K562 (cell line): ENCODE measurements around the gene TRIM33. TPM values are rescaled to one million over a fixed set of nuclear protein-coding genes. Genes with fewer than 3 reads are reported as not detected.
A peak's percentile ranks its signal among the peaks of the same experiment; 100 is the strongest.

Experiments
- ATAC-seq: fragments of 200-7000 bp; cut with Tn5 transposase; 3 replicates; pipeline ENCODE4 v1.9.1; 2020; ENCODE audit warnings: moderate library complexity
- BruUV-seq: library from RNA; stranded (reverse); fragments of 400-500 nt; replicated peaks from 2 replicates; lab custom pipeline; 2021; lab: Mats Ljungman, UMichigan
- CTCF ChIA-PET: fragments of 300-600 bp; formaldehyde crosslinking; extraction: SDS; loops from one replicate; lab custom pipeline; 2021; ENCODE audit warnings: low intra/inter-chr PET ratio; lab: Yijun Ruan, JAX
- POLR2A ChIA-PET: fragments of 300-600, 350-650 bp; sonication (Branson Sonifier 250); formaldehyde crosslinking; extraction: SDS; loops from one replicate; lab custom pipeline; 2021; ENCODE audit warnings: antibody characterized with exemption, inconsistent platforms; lab: Yijun Ruan, JAX
- DNase-seq, 4 experiments: peaks; one replicate each; pipeline versions ENCODE4 v3.0.0 to v3.0.0-alpha.2; 2011 to 2018; ENCODE audit warnings: low spot score in 3 of 4, mixed read lengths in 3 of 4; ENCODE audit errors: extremely low read depth in 1 of 4
- FAIRE-seq: peaks from 2 replicates; lab custom pipeline; 2011; peaks lifted over from hg19 to GRCh38; lab: Jason Lieb, UNC
- H2AFZ ChIP-seq: 2 replicates; pipeline ENCODE4 v1.6.0; 2011; ENCODE audit warnings: low read depth, low read length, control low read depth, inconsistent platforms
- H3K27ac ChIP-seq: fragments of 200-600 bp; 3 replicates; pipeline ENCODE4 v1.8.0; 2011; ENCODE audit warnings: low read depth, mild to moderate bottlenecking, control low read depth, inconsistent platforms, low read length, moderate library complexity, mixed read lengths; ENCODE audit errors: extremely low read depth
- H3K27me3 ChIP-seq, 2 experiments: fragments of 300-600 bp in 1 of 2; 2 replicates in 1 of 2; 3 replicates in 1 of 2; pipeline versions ENCODE4 v1.6.0 to v1.8.0; 2011; ENCODE audit warnings: inconsistent platforms in 2 of 2, low read length in 2 of 2, mild to moderate bottlenecking in 1 of 2, mixed read lengths in 1 of 2, moderate library complexity in 1 of 2; ENCODE audit not compliant: control insufficient read depth in 2 of 2, insufficient read depth in 2 of 2
- H3K36me3 ChIP-seq: fragments of 300-600 bp; 3 replicates; pipeline ENCODE4 v1.8.0; 2011; ENCODE audit warnings: mild to moderate bottlenecking, low read length, inconsistent platforms; ENCODE audit not compliant: control insufficient read depth, insufficient read depth
- H3K4me1 ChIP-seq, 2 experiments: fragments of 200-600 bp in 1 of 2; replicated peaks in 1 of 2; 2 replicates in 1 of 2; 3 replicates in 1 of 2; pipeline versions ENCODE4 v1.5.1 to v1.8.0; 2011; ENCODE audit warnings: inconsistent platforms in 2 of 2, low read length in 2 of 2, mild to moderate bottlenecking in 1 of 2, mixed read lengths in 1 of 2, moderate library complexity in 1 of 2; ENCODE audit not compliant: control insufficient read depth in 2 of 2, insufficient read depth in 2 of 2
- H3K4me2 ChIP-seq: 2 replicates; pipeline ENCODE4 v1.6.1; 2011; ENCODE audit warnings: low read length, control low read depth, inconsistent platforms, mixed read lengths; ENCODE audit not compliant: insufficient read depth
- H3K4me3 ChIP-seq: fragments of 200-600 bp; sonication (generic), shearing (Covaris generic); 2 replicates; pipeline ENCODE4 v1.5.1; 2016; ENCODE audit warnings: control low read depth, inconsistent platforms
- H3K79me2 ChIP-seq: fragments of 200-600 bp; 3 replicates; pipeline ENCODE4 v1.8.0; 2011; ENCODE audit warnings: low read length, inconsistent platforms; ENCODE audit not compliant: control insufficient read depth, insufficient read depth
- H3K9ac ChIP-seq, 2 experiments: 2 replicates each; pipeline versions ENCODE4 v1.6.0 to v1.6.1; 2011; ENCODE audit warnings: low read depth in 2 of 2, low read length in 2 of 2, control low read depth in 1 of 2, inconsistent platforms in 1 of 2, mild to moderate bottlenecking in 1 of 2, mixed read lengths in 1 of 2; ENCODE audit not compliant: insufficient read depth in 1 of 2
- H3K9me1 ChIP-seq: one replicate; pipeline ENCODE4 v1.6.0; 2011; ENCODE audit warnings: inconsistent platforms, mild to moderate bottlenecking, low read length, moderate library complexity; ENCODE audit not compliant: control insufficient read depth, insufficient read depth
- H3K9me3 ChIP-seq: replicated peaks from 2 replicates; pipeline ENCODE4 v1.5.1; 2011; ENCODE audit warnings: low read depth, low read length, inconsistent platforms; ENCODE audit not compliant: control insufficient read depth, insufficient read depth
- H4K20me1 ChIP-seq: replicated peaks from 2 replicates; pipeline ENCODE4 v1.6.1; 2011; ENCODE audit warnings: low read length, inconsistent platforms, mixed read lengths; ENCODE audit not compliant: control insufficient read depth, insufficient read depth
- AFF1 ChIP-seq, 2 experiments: fragments of 450-650 bp; IDR thresholded peaks; 2 replicates each; pipeline ENCODE4 v1.6.1; 2018; ENCODE audit warnings: mild to moderate bottlenecking in 2 of 2, low read depth in 1 of 2; ENCODE audit not compliant: partially characterized antibody in 2 of 2
- EZH2 ChIP-seq: IDR thresholded peaks from 2 replicates; pipeline ENCODE4 v1.6.1; 2012; ENCODE audit warnings: low read depth, mild to moderate bottlenecking, inconsistent platforms, low read length, borderline replicate concordance
- HMG20A ChIP-seq: fragments of 450-650 bp; formaldehyde crosslinking; conservative IDR thresholded peaks from 2 replicates; pipeline ENCODE4 v1.4.0; 2020; ENCODE audit warnings: mild to moderate bottlenecking, mixed read lengths
- MITF ChIP-seq: IDR thresholded peaks from 2 replicates; pipeline ENCODE4 v1.6.1; 2014; ENCODE audit warnings: antibody characterized with exemption
- ZNF174 ChIP-seq: fragments of 250-450 bp; sonication (Bioruptor Pico); IDR thresholded peaks from 2 replicates; pipeline ENCODE4 v1.4.0; 2020; ENCODE audit warnings: mild to moderate bottlenecking
- WGBS: fragments of 100-300 bp; shearing (Covaris generic); methylation state at CpG from one replicate; pipeline ENCODE4 v1.1.6; 2016; ENCODE audit warnings: low coverage, mixed read lengths; ENCODE audit not compliant: insufficient coverage; ENCODE audit errors: missing lambda C conversion rate; 5-methylcytosine and 5-hydroxymethylcytosine counted together
- in situ Hi-C: fragments of 300-500 bp; cut with MboI; formaldehyde crosslinking; loops from 4 replicates; pipeline ENCODE4 v1.15.0; 2018; ENCODE audit warnings: inconsistent platforms, mixed read lengths
- intact Hi-C: fragments of 100-400 bp; cut with micrococcal nuclease; formaldehyde crosslinking; loops from 2 replicates; pipeline ENCODE4 v1.14.2; 2022
- polyA plus RNA-seq, 8 experiments: library from polyadenylated mRNA; depleted of rRNA in 4 of 8; stranded (reverse) in 5 of 8; unstranded in 3 of 8; fragments of >200 nt; fragmentation: Nextera tagmentation in 2 of 8; fragmentation: Illumina TruSeq in 1 of 8; extraction: Ambion mirVana in 2 of 8; extraction: Trizol in 1 of 8; gene quantifications; 2 replicates each; pipeline versions ENCODE4 v1.2.1 to v1.2.3, GENCODE V29; 2011 to 2014; ENCODE audit warnings: inconsistent platforms in 1 of 8, missing spikeins in 1 of 8
- total RNA-seq, 7 experiments: library from RNA; depleted of rRNA in 6 of 7; stranded (reverse); fragments of >200 nt in 6 of 7; fragmentation: Illumina TruSeq in 2 of 7; extraction: Trizol in 2 of 7; gene quantifications; 2 replicates each; pipeline versions ENCODE4 v1.2.1 to v1.2.3, GENCODE V29; 2011 to 2021; ENCODE audit warnings: low replicate concordance in 1 of 7

Gene TRIM33
- total and polyA plus RNA-seq, 9 of the 15 experiments (the other 6 are each of a cell fraction or from before 2014, with no cell fraction given), result 9.3 to 58.4 (median 40.2) TPM

GRCh38 chr1:114495486-114495885, 15.5 kb downstream of the TRIM33 start (continued):
- no peak for TF ChIP-seq MITF
- TF ChIP-seq ZNF174 (CRISPR knock-in tag), result no peak
- no peak for TF ChIP-seq HMG20A (CRISPR knock-in tag)
- TF ChIP-seq, all 486 proteins: peak for 0

GRCh38 chr1:114492978-114493377, 18.0 kb downstream of the TRIM33 start:
- 57% methylated on average over 1 of the region's 1 CpG for WGBS
- BruUV-seq, result no TSS peak
- no peak for DNase-seq

More at GRCh38 chr1:114492978-114493377, 18.0 kb downstream of the TRIM33 start:
- Histone ChIP-seq H3K9ac (no peak overlapping the region), H3K9me1 (no peaks in the 10 kb centered on the region), H3K4me1 (peaks cover 2 to 8% of the 10 kb centered on the region in 2 experiments; a peak in 2 of 5 replicates), H3K9me3 (no peaks in the 10 kb centered on the region), H2AFZ (no peak overlapping the region), H3K27me3 (no peaks in the 10 kb centered on the region), H3K4me3 (no peak overlapping the region), H3K79me2 (peaks cover 99% of the 10 kb centered on the region), H3K27ac (no peak overlapping the region), H4K20me1 (no peaks in the 10 kb centered on the region), H3K4me2 (no peak overlapping the region), H3K36me3 (peaks cover 17% of the 10 kb centered on the region; the same call in 1 of the 3 replicates)
- in situ Hi-C loops, result no loop called here
- TF ChIP-seq AFF1 (IDR thresholded peaks at IDR 0.05; ENCODE audit: low read depth in 1 of 2, partially characterized antibody in 2 of 2), result peak in 1 of 2 experiments; percentile 98
- no peak for TF ChIP-seq EZH2
- FAIRE-seq (no peak), ATAC-seq (no peak)
- CTCF ChIA-PET, result no interaction called here
- intact Hi-C loops, result no loop called here
- POLR2A ChIA-PET, result no interaction called here
